Right renal pelvis (tissue), 4 donors: ENCODE measurements around the gene CLDN24. TPM values are rescaled to one million over a fixed set of nuclear protein-coding genes. Genes with fewer than 3 reads are reported as not detected.
"Not testable (repeated sequence)": the region's sequence is repeated elsewhere in the genome, so short reads cannot be mapped to it uniquely, and the experiment has no call there.

Source experiments
- DNase-seq, 4 donors: peaks; one replicate each; pipeline ENCODE4 v3.0.0-alpha.2; 2013; ENCODE audit warnings: low read depth in 4 of 4, low spot score in 3 of 4, missing footprints in 1 of 4
- polyA plus RNA-seq, 4 donors: library from polyadenylated mRNA; unstranded; fragments of 120-200 nt; gene quantifications; one replicate each; pipeline ENCODE4 v1.2.1, GENCODE V29; 2013; ENCODE audit not compliant: insufficient read length in 4 of 4

Gene CLDN24
- polyA plus RNA-seq, 4 donors, result 0.17 to 0.69 TPM; not detected in 2

DNA sequence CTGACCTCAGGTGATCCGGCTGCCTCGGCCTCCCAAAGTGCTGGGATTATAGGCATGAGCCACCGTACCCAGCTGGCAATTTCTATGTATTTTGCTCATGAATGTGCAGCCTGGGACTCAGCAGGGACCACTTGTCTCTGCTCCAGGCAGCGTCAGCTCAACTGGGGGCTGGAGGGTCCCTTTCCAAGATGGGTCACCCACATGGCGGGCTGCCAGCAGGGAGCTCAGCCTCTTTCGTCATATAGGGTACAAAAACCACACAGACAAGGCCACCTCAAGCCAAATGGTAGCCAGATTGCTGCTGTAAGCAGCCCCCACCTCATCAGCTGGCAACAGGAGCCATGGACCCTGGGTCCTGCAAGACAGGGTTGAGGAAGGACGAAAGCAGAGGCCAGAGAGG, 2.4 kb upstream of the CLDN24 start:
- no peak for DNase-seq

DNA sequence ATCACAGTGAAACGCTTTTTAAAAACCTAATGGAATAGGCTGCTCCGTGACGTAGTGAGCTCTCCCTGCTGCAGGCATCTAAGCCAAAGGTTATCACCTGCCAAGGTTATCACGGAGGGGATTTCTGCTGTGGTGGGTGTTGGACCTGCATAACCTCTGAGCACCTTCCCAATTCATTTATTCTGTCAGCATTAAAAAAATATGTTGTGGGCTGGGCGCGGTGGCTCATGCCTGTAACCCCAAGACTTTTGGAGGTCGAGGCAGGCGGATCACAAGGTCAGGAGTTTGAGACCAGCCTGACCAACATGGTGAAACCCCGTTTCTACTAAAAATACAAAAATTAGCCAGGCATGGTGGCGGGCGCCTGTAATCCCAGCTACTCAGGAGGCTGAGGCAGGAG, 1.8 kb upstream of the CLDN24 start:
- DNase-seq, result not testable (repeated sequence)

DNA sequence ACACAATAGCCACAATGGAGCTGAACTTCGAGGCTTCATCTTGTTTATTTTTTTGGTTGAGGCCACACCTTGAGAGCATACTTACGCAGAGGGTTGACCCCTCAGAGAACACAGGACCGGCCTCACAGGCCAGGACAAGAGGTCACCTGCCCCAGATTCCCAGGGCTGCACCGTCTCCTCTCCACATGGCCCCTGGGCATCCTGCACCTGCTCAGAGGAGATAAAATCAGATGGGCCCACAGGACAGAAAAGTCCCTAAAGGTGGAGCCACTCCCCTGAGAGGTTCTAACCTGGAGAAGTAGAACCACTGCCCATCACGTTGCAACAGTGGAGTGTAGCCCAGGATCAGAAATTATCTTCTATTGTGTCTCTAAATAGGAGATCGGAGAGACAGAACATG, 1.1 kb upstream of the CLDN24 start:
- DNase-seq, result no peak

DNA sequence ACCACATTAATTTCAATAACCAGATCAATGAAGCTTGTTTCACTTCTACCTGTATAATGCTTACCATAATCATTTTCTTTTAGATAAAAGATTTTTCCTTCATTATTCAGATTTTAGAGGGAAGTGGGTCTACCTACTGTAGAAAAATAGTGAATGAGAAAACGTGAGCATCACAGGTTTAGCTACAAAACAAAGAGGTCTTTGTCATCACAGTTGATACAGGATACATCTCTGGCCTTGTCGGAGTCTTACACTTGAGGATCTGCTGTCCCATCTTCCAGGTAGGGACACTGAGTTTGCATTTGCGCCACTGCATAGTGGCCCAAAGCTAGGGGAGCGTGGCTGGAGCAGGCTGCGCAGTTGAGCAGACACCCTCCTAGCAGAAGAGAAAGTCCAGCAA, 710 bp downstream of the CLDN24 start:
- no peak for DNase-seq

DNA sequence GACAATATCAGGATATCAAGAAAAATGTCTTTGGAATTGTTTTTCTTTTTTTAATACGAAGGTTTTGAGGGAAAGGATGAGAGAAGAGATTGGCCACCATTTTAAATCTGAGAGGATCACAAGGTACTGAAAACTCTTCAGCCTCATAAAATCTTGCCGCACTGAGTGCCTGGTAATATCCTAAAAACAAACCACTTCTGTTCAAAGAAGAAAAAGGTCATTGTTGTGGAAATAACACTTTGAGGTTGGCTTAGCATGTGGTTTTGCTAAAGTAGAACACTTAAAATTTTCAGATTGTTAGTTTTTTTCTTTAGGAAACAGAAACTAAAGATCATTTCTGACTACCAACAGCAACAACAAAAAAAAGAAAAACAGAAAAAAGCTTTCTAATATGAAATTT, 1.1 kb downstream of the CLDN24 start:
- no peak for DNase-seq

DNA sequence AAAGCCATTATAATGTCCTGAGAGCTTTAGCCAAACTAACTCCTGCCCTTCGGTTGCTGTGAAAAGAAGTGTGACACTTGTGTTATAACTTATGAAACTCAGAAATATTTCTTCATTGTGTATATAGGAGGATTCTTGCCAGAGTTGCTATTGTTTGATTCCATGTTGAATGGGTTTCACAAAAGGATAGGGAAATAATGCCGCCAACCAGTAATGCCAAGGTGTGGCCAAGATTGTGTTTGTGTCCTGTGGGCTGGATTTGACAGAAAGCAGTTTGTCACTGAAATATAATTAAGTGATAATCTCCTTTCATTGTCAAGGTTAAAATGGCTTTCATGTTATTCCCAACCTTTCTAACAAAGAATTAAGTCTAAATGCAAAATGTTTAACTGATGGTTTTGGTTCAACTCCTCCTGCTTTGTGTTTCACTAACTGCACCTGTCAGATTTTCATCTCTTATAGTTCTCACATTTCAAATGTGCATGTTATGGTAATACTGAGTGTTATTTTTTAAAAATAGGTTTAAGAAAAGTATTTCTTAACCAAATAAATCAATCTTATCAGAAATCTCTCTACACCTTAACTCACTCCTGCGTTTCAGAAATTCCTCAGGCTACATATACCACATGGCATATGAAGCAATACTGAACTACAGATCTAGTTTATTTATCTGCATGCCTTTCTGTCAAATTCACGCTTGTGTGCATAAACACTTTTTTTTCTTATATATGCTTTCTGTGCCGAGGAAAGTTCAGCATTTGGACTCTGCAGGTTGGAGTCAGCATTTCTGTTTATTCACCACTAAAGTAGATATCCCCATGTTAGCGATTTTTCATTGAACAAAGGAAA, 1.8 kb downstream of the CLDN24 start, which contains the start of gene CLDN22:
Gene CLDN22 (minus strand): TSS at position 66 of the 849 bp plus-strand sequence. CDS start 58 bp downstream, at position 8.
- no peak for DNase-seq

DNA sequence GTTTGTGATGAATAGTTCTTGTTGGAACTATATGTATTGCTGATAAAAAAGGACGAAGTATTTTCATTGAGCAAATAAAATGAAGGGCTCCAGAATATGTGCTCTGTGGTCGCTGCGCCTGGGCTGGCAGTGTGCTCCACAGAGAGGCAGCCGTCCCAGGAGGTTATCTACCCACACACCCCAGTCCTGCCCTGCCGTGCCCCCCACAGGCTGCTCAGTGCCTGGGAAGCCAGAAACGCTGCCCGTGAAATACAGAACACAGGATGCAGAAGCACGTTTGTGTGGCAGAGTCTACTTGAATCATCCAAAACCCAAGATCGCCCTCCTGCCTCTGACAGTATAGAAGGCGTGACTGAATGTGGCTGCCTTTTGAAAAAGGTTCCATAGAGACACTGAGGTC, 3.6 kb downstream of the CLDN24 start:
- no peak for DNase-seq

DNA sequence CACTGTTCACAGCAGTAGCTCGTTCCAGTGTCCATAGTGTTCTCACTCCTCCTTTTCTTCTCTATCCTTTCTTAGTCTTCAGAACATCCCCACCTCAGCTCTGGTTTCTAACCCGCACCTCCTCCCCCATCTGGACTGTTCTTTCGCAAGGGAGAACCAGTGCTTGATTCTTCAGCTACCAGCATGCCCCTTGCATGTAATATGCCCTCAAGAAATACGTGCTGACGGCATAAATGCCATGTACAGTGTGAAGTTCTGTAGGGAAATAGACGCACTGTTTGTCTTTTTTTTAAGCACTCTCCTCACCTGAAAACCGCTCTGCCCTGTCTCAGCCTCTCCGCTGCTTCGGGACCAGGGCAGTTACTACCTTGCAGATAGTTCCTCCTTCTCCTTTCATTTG, 7.4 kb downstream of the CLDN24 start:
- DNase-seq, result no peak

DNA sequence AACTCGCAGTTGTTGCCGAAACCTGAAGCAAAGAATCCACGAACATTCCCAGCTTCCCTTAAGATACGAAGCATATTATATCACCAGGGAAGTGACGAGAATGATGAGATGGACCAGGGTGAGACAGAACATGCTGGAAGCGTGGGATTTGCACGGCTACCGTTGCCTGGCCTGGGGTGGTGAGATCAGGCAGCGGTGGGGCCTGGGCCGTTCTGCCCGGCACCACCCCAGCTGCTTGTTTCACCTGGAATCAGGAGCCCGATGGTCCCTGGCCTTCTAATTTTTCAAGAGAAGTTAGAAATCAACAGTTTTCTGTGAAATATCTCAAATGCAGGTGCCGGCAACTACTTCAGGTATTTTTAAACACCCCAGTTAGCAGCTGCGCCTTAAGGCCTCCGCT, 7.9 kb downstream of the CLDN24 start:
- no peak for DNase-seq

DNA sequence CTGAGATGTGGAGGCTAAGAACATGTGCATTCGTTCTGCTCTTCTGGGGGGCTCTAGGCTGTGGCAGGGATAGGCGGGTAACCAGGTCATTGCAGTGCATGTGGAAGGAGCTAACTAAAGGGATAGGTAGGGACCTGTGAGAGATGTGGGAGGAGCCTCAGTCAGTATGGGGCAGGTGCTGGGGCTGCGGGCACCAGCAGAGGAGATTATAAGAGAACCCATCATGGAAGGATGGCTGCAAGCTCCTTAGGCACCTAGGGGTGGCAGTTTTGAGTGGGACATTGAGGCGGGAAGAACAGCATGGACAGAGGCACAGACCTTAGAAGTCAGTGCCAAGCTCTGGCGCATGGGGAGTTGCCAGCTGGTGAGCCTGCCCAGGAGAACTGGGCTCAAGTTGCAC, 9.4 kb downstream of the CLDN24 start:
- no peak for DNase-seq

DNA sequence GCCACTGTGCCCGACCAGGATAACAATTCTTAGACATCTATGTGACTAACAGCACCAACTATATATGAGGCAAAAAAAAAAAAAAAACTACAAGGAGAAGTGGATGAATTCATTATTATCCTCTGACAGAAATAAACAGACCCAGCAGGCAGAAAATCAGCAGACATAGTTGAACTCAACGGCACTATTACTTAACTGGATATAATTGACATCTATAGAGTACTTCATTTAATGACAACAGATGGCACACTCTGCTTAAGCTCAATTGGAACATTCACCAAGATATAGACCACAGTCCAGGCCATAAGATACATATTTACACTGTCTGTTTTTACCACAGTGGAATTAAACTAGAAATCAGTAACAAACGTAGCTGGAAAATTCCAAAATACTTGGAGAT, 15.4 kb downstream of the CLDN24 start:
- DNase-seq, result no peak

DNA sequence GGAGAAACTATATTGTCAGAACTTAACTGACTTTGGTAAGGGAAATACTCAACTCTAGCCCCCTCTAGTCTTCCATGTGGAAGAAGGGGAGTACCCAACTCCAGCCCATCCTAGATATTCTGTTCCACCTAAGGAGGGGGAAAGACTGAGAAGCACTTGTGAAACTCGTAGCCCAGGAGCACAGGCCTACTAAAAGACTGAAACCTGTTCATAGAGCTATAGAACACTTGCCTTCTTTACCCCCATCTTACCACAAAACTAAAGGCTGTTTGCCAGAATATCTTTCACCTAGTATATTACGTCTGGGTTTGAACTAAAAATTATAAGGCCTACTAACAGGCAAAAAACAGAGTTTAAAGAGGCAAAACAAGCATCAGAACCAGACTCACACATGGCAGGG, 17.7 kb downstream of the CLDN24 start:
- DNase-seq, result no peak

DNA sequence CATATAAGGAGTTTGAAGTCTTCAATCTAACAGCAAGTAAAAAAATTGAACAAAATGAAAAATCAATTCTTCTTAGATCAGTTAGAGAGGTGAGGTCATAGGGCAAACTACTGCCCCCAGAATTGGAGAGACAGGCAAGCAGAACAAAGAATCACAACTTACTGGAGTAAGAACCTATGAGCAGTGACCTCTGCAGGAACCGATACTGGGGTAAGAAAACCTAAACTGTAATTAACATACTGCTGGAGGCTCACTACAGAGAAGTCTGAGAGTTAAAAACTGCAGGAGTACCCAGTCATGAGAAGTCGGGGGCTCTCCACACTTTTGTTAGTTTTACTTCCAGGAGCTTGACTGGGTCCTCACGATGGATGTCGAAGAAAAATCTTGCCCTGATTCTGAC, 18.2 kb downstream of the CLDN24 start:
- DNase-seq, result no peak

DNA sequence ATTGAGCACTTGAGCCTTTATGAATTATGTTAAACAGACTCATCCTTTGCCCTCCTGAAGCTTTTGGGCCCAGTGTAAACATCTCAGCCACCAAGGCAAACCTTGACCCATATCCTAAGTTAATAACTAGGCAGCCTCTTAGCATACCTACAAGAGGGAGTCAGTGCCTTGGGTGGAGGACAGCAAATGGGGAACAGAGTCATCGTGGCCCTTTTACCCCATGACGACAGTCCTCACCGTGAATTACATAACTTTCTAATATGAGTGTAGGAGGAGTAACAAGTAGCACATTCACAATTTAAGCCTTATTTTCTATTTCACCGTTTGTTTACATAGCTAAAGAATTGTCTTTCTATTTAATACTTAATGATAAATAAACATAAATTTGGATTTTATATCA, 18.9 kb downstream of the CLDN24 start:
- no peak for DNase-seq

DNA sequence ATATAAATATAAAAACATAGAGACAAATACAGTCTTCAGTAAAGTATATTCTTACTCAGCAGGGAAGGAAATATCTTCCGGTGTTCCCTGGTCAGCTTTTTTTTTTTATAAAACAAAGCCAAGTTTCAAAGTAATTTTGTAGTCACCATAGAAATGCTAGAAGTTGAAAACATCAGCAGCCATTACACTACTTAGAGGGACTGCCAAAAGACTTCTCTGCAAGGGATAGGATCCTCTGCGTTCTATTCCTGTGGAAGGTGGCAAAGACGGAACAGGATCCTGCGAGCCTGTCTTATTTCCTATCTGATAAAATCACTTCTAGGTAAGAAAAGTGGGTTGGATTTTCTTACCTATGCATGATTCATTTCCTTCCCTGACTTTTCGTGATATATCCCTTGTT, 21.6 kb downstream of the CLDN24 start:
- no peak for DNase-seq

DNA sequence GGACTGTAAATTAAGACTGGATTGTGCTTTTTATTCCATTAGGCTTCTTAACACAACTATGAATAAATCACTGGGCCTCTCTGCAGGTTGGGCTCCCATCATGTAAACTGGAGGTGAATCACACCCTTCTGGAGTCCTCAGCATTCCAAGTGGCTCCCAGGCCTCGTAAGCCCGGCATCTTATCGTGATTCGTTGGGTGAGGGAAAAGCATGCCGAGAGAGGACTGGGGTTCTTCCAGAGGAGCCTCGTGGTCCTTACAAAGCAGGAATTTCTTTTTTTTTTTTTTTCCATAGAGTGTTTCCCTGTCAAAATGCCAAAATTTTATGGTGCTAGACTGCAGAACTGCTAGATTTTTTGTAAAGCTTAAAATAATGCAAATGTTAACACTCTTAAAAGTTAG, 22.2 kb downstream of the CLDN24 start:
- no peak for DNase-seq

DNA sequence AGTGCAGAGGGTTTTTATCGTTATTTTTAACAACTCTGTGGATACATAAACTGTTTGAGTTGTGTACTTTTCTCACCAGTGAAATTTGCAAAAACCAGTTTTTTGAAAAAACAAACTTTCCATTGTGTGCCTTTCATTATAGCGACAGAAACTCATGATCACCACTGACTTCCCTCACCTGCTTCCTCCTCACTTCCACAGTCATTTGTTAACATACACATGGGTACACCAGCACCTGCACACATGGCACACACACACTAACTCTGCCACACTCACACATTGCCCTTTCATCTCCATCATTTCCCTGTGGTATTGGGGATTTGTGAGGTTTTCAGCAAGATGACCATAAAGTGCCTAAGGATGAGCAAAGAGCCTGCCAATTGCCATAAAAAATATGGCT, 22.8 kb downstream of the CLDN24 start:
- no peak for DNase-seq

DNA sequence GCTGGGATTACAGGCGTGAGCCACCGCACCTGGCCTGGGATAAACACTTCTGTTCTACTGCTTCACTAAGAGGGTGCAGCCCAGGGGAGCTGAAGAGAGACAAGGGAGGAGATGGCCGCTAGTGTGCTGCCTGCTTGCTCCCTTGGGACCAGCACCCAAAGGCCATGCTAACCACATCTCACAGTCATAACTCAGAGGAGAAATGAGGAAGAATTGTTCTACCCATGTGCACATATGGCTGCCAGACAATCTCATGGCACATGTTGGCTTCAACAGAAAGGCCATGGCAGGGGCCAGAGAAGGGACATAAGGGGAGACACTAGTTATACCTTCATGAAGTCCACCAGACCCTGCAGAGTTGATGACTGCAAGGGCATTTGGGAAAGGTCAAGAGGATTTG, 24.6 kb downstream of the CLDN24 start:
- no peak for DNase-seq

DNA sequence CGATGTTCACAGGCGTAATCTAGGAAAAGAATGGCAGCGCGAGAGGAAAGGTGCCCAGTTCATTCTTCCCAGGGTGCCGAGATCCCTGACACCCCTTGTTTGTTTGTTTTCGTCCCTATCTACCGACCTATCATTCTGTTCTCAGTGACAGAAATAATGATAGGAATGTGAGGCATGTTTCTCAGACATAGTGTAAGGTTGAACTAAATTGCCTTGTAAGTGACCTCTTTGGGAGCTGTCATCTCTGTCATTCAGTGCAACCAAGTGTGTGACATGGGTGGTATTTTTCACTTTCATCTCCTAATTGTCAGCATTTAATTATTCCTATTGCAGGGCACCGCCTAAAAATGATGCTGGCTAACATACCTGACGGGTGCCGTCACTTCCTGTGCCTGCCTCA, 26.5 kb downstream of the CLDN24 start:
- no peak for DNase-seq

DNA sequence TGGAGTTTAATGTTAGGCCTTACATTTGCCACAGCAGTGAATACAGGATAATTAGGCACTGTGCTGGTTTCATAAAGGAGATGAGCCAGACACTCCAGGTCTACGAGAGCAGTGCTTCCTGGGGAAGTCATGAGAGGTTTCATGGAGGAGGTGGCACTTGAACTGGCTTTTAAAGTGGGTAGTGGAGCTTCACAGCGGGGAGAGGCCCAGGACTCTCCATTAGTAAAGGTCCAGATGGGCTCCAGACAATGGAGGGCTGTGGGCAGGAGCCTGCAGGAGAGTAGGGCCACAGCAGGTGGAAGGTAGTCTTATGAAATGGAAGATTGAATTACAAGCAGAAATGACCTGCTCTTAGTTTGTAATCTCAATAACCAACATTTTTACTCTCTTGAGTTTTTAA, 31.2 kb downstream of the CLDN24 start:
- no peak for DNase-seq

DNA sequence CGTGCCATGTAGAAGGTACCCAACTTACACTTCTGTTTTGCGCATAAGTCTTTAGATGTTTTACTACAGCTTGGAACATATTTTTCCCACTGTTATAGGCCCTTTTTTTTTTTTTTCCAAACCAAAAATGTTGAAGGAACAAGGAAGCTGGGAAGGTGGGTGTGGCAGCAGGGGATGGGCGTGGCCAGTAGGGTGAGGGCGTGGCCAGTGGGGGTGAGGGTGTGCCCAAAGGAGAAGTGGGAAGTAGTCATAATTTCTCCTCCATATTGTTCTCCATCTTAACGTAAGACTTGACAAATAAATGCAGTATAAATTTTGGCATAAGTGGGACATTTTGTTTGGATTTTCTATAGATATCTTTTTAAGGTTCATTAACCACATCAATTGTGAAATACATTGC, 32.5 kb downstream of the CLDN24 start:
- DNase-seq, result no peak

DNA sequence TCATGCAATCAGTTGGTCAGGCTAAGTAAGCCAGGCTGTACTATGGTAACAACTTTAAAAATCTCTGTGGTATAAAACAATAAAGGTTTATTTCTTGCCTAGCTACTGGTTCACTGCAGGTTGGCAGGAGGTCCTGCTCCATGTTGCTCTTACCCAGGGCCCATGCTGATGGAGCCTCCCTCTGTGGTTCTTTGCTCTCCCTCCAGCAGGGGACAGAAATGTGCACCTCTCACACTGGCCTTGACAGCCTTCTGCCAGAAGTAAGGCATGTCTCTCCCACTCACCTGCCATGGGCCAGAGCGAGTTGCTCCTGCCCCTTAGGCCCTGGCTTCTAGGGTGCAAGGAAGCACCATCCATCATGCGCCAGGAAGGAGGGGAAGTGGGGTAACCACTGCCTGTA, 33.3 kb downstream of the CLDN24 start:
- DNase-seq, result no peak

DNA sequence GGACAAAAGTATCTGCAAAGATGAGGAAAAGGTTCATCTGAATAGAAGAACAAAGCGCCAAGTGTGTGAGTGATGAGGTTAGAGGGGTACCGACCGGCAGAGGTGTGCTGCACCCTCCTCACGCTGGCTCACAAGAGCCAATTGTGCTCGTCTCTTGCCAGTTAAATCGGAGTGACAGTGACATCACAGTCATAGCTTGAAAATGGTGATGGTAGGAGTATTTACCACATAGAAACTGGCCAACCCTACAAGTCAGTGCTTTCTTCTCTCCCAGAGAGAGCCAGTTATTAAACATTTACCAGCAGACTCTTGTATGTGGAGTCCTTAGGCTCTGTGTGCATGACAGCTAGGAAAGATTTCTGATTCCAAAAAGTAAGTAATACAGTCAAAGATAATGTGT, 34.5 kb downstream of the CLDN24 start:
- no peak for DNase-seq
